ENCODE results near the gene OR4D10.

DNA sequence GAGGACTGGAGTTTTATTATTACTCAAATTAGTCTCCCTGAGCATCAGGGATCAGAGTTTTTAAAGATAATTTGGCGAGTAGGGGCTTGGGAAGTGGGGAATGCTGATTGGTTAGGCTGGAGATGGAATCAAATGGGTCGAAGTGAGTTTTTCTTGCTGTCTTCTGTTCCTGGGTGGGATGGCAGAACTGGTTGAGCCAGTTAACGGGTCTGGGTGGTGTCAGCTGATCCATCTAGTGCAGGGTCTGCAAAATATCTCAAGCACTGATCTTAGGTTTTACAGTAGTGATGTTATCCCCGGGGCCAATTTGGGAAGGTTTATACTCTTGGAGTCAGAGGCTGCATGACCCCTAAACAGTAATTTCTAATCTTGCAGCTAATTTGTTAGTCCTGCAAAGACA, 48.0 kb upstream of the OR4D10 start:
- TF ChIP-seq POLR2A (IDR thresholded peaks at IDR 0.05; ENCODE audit: low read length) (no peak), GATA1 (IDR thresholded peaks at IDR 0.05; ENCODE audit: low read depth, low read length) (no peak)

Data from erythroblast (primary cell).